PC-3 (cell line): ENCODE data around the gene HYOU1.

Experiments used
- EZH2 ChIP-seq: fragments of 300-600 bp; sonication (generic); IDR thresholded peaks from one replicate; pipeline ENCODE4 v1.6.1; 2017; ENCODE audit warnings: antibody characterized with exemption, mild to moderate bottlenecking, low read length; ENCODE audit not compliant: unreplicated experiment
- TF ChIP-seq, protein P1 (sequence below): fragments of 300-600 bp; sonication (generic); conservative IDR thresholded peaks from 2 replicates; pipeline ENCODE4 v1.5.1; 2017; ENCODE audit warnings: antibody characterized with exemption, low read depth, mild to moderate bottlenecking, low read length

- TF ChIP-seq, protein P1, sequence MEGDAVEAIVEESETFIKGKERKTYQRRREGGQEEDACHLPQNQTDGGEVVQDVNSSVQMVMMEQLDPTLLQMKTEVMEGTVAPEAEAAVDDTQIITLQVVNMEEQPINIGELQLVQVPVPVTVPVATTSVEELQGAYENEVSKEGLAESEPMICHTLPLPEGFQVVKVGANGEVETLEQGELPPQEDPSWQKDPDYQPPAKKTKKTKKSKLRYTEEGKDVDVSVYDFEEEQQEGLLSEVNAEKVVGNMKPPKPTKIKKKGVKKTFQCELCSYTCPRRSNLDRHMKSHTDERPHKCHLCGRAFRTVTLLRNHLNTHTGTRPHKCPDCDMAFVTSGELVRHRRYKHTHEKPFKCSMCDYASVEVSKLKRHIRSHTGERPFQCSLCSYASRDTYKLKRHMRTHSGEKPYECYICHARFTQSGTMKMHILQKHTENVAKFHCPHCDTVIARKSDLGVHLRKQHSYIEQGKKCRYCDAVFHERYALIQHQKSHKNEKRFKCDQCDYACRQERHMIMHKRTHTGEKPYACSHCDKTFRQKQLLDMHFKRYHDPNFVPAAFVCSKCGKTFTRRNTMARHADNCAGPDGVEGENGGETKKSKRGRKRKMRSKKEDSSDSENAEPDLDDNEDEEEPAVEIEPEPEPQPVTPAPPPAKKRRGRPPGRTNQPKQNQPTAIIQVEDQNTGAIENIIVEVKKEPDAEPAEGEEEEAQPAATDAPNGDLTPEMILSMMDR = no peak
- TF ChIP-seq EZH2 = no peak
Measured at GRCh38 chr11:119085437-119085847, 28.4 kb upstream of the HYOU1 start.
